SJSA1 (cell line): ENCODE data around the gene MIA. TPM values are rescaled to one million over a fixed set of nuclear protein-coding genes. Genes with fewer than 3 reads are reported as not detected.
"Not testable (repeated sequence)": the region's sequence is repeated elsewhere in the genome, so short reads cannot be mapped to it uniquely, and the experiment has no call there.

Experiments used
- DNase-seq, 2 experiments: peaks; one replicate each; pipeline ENCODE4 v3.0.0-alpha.2; 2015 to 2020; ENCODE audit warnings: low spot score in 2 of 2, low read depth in 1 of 2
- H3K27ac ChIP-seq: fragments of 250-450 bp; sonication (Bioruptor Pico); 2 replicates; pipeline ENCODE4 v1.5.1; 2020; ENCODE audit warnings: mild to moderate bottlenecking, moderate library complexity
- H3K27me3 ChIP-seq: fragments of 250-450 bp; sonication (Bioruptor Pico); replicated peaks from 2 replicates; pipeline ENCODE4 v1.5.1; 2020; ENCODE audit warnings: mild to moderate bottlenecking, moderate library complexity
- H3K36me3 ChIP-seq: fragments of 250-450 bp; sonication (Bioruptor Pico); 2 replicates; pipeline ENCODE4 v1.5.1; 2020; ENCODE audit warnings: mild to moderate bottlenecking
- H3K4me1 ChIP-seq: fragments of 250-450 bp; sonication (Bioruptor Pico); replicated peaks from 2 replicates; pipeline ENCODE4 v1.6.1; 2021; ENCODE audit warnings: mild to moderate bottlenecking
- H3K4me3 ChIP-seq: fragments of 250-450 bp; sonication (Bioruptor Pico); 2 replicates; pipeline ENCODE4 v1.5.1; 2020; ENCODE audit warnings: mild to moderate bottlenecking
- H3K9me3 ChIP-seq: fragments of 250-450 bp; sonication (Bioruptor Pico); replicated peaks from 2 replicates; pipeline ENCODE4 v1.5.1; 2020; ENCODE audit warnings: mild to moderate bottlenecking
- total RNA-seq: library from RNA; depleted of rRNA; stranded (reverse); fragments of >200 nt; shearing (Covaris generic); gene quantifications from 2 replicates; pipeline ENCODE4 v1.2.3, GENCODE V29; 2014; rRNA removed

MIA gene
- total RNA-seq, 1 experiment from 2014 or later: not detected

DNA sequence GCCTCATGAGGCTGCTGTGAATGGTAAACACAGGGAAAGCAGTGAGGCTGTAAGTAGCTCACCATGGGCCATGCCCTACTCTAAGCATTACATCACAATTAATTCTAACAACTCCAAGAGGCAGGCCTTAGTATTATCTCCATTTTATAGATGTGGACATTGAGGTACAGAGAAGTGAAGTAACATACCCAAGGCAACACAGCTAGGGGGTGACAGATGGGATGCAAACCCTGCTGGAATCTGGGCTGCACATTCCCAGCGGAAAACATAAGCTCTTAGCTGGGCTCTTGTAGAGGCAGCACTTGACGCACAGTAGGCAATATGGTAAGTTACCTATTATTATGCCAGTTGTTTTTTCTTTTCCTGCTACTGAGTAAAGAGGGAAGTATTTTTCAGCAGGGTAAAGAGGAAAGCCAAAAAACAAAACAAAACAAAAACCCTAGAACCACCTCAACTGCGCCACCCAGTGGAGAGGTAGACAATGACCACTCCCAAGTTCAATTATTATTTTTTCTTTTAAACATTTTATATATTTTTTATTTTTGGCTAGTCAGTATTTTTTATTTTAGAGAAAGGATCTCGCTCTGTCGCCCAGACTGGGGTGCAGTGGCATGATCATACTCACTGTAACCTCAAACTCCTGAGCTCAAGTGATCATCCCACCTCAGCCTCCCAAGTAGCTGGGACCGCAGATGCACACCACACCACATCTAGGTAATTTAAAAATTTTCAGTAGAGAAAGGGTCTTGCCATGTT is 44.3 kb downstream of the MIA start:
- H3K4me1 ChIP-seq, H3K27me3 ChIP-seq, H3K27ac ChIP-seq, H3K4me3 ChIP-seq, H3K36me3 ChIP-seq, H3K9me3 ChIP-seq: not testable (repeated sequence)
- peak; percentile 32 to 44 for DNase-seq

DNA sequence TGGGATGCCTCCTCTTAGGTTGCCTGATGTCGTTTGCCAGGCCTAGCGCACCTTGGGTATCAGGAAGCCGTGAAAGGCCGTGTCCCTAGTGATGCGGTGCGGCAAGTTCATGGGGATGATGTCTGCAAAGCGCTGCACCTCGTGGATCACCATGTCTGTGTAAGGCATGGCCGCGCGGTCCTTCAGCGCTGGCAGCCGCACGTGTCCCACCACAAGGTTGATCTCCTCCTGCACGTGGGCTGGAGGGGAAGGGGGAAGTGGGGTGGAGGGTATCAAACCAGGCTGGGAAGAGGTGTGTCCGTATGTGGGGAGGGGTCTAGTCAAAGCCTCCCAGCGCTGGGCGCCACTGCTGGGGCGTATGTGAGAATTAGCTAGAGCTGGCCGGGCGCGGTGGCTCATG is 46.8 kb downstream of the MIA start:
- Histone ChIP-seq H3K4me1 (no peaks in the 10 kb centered on the region; the same call in 1 of the 2 replicates), H3K9me3 (no peaks in the 10 kb centered on the region), H3K4me3 (no peak overlapping the region), H3K27ac (no peak overlapping the region), H3K36me3 (no peaks in the 10 kb centered on the region), H3K27me3 (no peaks in the 10 kb centered on the region)
- DNase-seq: peak in 1 of 2 experiments; percentile 37

GRCh38 chr19:40822704-40823553 is 47.6 kb downstream of the MIA start:
- not testable (repeated sequence) for H3K27me3 ChIP-seq, H3K36me3 ChIP-seq, H3K4me3 ChIP-seq, H3K4me1 ChIP-seq, H3K27ac ChIP-seq, H3K9me3 ChIP-seq
- DNase-seq: peak in 1 of 2 experiments; percentile 16

- not testable (repeated sequence) for H3K4me3 ChIP-seq, H3K4me1 ChIP-seq, H3K36me3 ChIP-seq, H3K27ac ChIP-seq, H3K27me3 ChIP-seq, H3K9me3 ChIP-seq
- DNase-seq: peak in 1 of 2 experiments; percentile 36
Observed at GRCh38 chr19:40824916-40825315, 49.6 kb downstream of the MIA start.

DNA sequence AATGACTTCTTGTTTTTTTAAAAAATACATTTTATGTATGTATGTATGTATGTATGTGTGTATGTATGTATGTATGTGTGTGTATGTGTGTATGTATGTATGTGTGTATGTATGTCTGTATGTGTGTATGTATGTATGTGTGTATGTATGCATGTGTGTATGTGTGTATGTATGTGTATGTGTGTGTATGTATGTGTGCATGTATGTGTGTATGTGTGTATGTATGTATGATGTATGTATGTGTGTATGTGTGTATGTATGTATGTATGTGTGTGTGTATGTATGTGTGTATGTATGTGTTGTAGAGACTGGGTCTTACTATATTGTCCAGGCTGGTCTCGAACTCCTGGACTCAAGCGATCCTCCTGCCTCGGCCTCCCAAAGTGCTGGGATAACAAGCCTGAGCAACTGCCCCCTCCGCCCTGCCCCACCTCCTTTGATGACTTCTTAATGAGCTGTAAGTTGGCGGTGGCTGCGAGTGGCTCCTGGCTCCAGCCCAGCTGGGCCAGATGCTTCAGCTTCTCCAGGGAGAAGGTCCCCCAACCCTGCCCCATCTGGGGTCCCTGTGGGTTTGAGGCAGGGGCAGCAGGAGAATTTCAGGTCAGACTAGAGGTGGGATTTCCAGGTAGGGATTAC is 50.3 kb downstream of the MIA start:
- H3K9me3 ChIP-seq, H3K36me3 ChIP-seq, H3K4me3 ChIP-seq, H3K4me1 ChIP-seq, H3K27me3 ChIP-seq, H3K27ac ChIP-seq: not testable (repeated sequence)
- DNase-seq: peak in 1 of 2 experiments; percentile 12

DNA sequence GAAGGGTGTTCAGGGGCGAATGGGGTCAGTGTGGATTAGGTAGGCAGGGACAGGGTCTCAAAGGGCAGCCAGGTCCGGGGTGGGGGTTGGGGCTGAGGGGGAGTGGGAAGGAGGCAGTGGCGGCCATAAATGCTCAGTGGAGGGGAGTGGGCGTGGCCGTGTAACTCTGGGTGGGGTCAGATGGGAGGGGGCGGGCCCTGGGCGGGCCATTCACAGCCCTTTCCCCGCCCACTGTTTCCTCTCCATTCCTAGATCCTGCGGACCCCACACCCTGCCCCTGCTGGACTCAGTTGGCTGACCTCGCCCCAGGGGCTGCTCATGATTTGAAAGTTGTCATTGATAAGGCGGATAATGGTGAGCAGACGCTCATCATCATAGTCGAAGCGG is 51.0 kb downstream of the MIA start:
- not testable (repeated sequence) for H3K27me3 ChIP-seq, H3K27ac ChIP-seq, H3K9me3 ChIP-seq, H3K4me1 ChIP-seq, H3K4me3 ChIP-seq, DNase-seq, H3K36me3 ChIP-seq

DNA sequence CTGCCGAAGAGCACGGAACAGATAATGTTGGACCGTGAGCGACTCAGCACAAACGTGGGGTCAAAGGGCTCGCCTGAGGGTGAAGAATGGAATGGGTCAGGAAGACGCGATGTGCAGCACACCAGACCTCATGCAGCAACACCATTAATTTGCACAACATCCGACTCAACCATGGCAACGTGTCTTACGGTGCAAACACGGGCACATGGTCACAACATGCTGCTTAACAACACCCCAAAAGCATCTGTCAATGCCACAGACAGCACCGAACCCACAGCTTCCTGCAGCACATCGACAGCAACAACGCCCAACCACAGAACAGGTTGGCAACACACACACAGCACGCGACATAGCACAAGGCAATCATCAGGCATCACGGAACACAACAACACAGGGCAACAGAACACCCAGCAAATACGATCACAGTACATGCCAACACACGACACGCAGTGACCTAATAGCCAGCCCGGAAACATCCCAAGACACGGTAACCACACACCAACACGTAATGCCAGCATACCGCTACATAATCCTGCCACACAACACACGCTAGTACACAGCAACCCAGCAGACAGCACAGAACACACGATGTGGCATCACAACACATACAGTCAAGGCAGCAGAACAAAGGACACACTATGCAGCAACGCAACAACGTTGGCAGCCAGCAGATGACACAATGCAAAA is 51.5 kb downstream of the MIA start:
- DNase-seq, H3K27ac ChIP-seq, H3K4me1 ChIP-seq, H3K9me3 ChIP-seq, H3K27me3 ChIP-seq, H3K4me3 ChIP-seq, H3K36me3 ChIP-seq: not testable (repeated sequence)

Other genes with a start within 250 kb of the MIA start
- 16.2 and 16.4 TPM in 2 replicates for gene SHKBP1, start 198.6 kb upstream of the MIA start, total RNA-seq
- 16.5 and 23.7 TPM in 2 replicates for gene LTBP4, start 174.2 kb upstream of the MIA start, total RNA-seq
- gene NUMBL, start 84.9 kb upstream of the MIA start, total RNA-seq: 14.7 and 28.6 TPM in 2 replicates
- gene COQ8B, start 58.6 kb upstream of the MIA start, total RNA-seq: 29.2 and 83.7 TPM in 2 replicates
- gene ITPKC, start 58.4 kb upstream of the MIA start, total RNA-seq: 5.4 and 5.7 TPM in 2 replicates
- gene ACTMAP, start 25.0 kb upstream of the MIA start, total RNA-seq: 0.25 and 0.39 TPM in 2 replicates
- 61.4 and 80.2 TPM in 2 replicates for gene SNRPA, start 24.3 kb upstream of the MIA start, total RNA-seq
- 21.4 and 28.5 TPM in 2 replicates for gene RAB4B, start 2.7 kb downstream of the MIA start, total RNA-seq
- 71.0 and 82.8 TPM in 2 replicates for gene EGLN2, start 23.7 kb downstream of the MIA start, total RNA-seq
- gene CYP2A6, start 74.9 kb downstream of the MIA start, total RNA-seq: not detected in 2 replicates
- not detected in 2 replicates for gene CYP2A7, start 106.7 kb downstream of the MIA start, total RNA-seq
- gene CYP2B6, start 215.8 kb downstream of the MIA start, total RNA-seq: not detected in 2 replicates